ENCODE data around the gene SLC35D1.

DNA sequence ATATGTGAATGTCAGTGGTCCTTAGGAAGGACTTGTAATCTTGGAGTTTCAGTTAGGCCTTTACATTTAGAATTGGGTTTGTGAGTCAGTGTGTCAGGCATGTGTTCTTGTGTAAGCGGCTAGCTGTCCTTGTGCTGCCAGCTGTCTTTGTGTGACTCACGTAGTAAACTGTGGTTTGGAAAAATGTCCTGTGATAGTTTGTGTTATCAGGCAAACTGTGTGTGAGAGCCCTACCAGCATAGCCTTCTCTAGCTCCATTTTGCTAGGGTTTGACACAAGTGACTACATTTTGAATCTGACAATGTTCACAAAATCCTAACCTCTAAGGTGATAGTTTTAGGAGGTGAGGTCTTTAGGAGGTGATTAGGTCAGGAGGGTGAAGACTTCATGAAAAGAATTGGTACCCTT, 6.9 kb upstream of the SLC35D1 start:
- TF ChIP-seq, protein P1, sequence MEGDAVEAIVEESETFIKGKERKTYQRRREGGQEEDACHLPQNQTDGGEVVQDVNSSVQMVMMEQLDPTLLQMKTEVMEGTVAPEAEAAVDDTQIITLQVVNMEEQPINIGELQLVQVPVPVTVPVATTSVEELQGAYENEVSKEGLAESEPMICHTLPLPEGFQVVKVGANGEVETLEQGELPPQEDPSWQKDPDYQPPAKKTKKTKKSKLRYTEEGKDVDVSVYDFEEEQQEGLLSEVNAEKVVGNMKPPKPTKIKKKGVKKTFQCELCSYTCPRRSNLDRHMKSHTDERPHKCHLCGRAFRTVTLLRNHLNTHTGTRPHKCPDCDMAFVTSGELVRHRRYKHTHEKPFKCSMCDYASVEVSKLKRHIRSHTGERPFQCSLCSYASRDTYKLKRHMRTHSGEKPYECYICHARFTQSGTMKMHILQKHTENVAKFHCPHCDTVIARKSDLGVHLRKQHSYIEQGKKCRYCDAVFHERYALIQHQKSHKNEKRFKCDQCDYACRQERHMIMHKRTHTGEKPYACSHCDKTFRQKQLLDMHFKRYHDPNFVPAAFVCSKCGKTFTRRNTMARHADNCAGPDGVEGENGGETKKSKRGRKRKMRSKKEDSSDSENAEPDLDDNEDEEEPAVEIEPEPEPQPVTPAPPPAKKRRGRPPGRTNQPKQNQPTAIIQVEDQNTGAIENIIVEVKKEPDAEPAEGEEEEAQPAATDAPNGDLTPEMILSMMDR (conservative IDR thresholded peaks at IDR 0.05; ENCODE audit: low read length), result no peak
- no peak for TF ChIP-seq EZH2phosphoT487 (IDR thresholded peaks at IDR 0.05; ENCODE audit: borderline replicate concordance)

Data from Loucy (cell line).